Adrenal gland (tissue), 12 donors: ENCODE measurements around the gene KRT6C. TPM values are rescaled to one million over a fixed set of nuclear protein-coding genes. Genes with fewer than 3 reads are reported as not detected.
"Not testable (repeated sequence)": the region's sequence is repeated elsewhere in the genome, so short reads cannot be mapped to it uniquely, and the experiment has no call there.

ENCODE experiments used
- DNase-seq, 7 donors: peaks; one replicate each; pipeline ENCODE4 v3.0.0-alpha.2; 2019 to 2020
- H3K27ac ChIP-seq, 5 donors: fragments of 200-600 bp; sonication (generic) in 4 of 5; 1 replicate in 3 of 5; 2 replicates in 2 of 5; pipeline versions ENCODE4 v1.5.1 to v1.8.0; 2016 to 2020; ENCODE audit warnings: mild to moderate bottlenecking in 1 of 5
- H3K27me3 ChIP-seq: fragments of 200-600 bp; 2 replicates; pipeline ENCODE4 v1.8.0; 2021
- H3K36me3 ChIP-seq, 2 donors: fragments of 200-600 bp; replicated peaks in 1 of 2; 1 replicate in 1 of 2; 2 replicates in 1 of 2; pipeline versions ENCODE4 v1.5.1 to v1.8.0; 2018 to 2022
- H3K4me1 ChIP-seq, 2 donors: fragments of 200-600 bp; replicated peaks in 1 of 2; 1 replicate in 1 of 2; 2 replicates in 1 of 2; pipeline versions ENCODE4 v1.5.1 to v1.8.0; 2018 to 2021
- H3K4me3 ChIP-seq, 4 donors: fragments of 200-600 bp; sonication (generic) in 3 of 4; one replicate each; pipeline ENCODE4 v1.5.1; 2016 to 2018
- H3K9me3 ChIP-seq, 3 donors: fragments of 200-600 bp; sonication (generic) in 1 of 3; replicated peaks in 1 of 3; 1 replicate in 2 of 3; 2 replicates in 1 of 3; pipeline versions ENCODE4 v1.5.1 to v1.8.0; 2016 to 2021
- CTCF ChIP-seq, 6 experiments: fragments of 450-650 bp in 4 of 6; fragments of 200-600 bp in 2 of 6; sonication (generic) in 1 of 6; IDR thresholded peaks; 1 replicate in 5 of 6; 2 replicates in 1 of 6; pipeline versions ENCODE4 v1.5.1 to v1.8.0; 2016 to 2021; ENCODE audit warnings: antibody characterized with exemption in 6 of 6, mild to moderate bottlenecking in 2 of 6, moderate library complexity in 1 of 6
- POLR2A ChIP-seq, 2 donors: fragments of 450-650 bp; IDR thresholded peaks; one replicate each; pipeline ENCODE4 v1.6.1; 2017; ENCODE audit warnings: antibody characterized with exemption in 2 of 2, mild to moderate bottlenecking in 2 of 2, moderate library complexity in 1 of 2
- WGBS, 4 donors: extraction: QIAGEN DNeasy Blood & Tissue Kit in 2 of 4; methylation state at CpG; one replicate each; pipeline versions ENCODE4 v1.1.5 to v1.1.7; 2013 to 2017; 5-methylcytosine and 5-hydroxymethylcytosine counted together
- intact Hi-C, 2 donors: fragments of 100-400 bp; cut with DNase I; formaldehyde crosslinking; loops; one replicate each; pipeline versions ENCODE4 v1.14.1 to v1.15.0; 2022 to 2023
- polyA plus RNA-seq, 3 donors: library from polyadenylated mRNA; stranded (reverse); fragments of 200-250 nt in 2 of 3; fragments of 350-450 nt in 1 of 3; fragmentation: Illumina TruSeq in 1 of 3; extraction: RNeasy Lipid Tissue Mini Kit (QIAGEN cat#74804) in 1 of 3; gene quantifications; one replicate each; pipeline ENCODE4 v1.2.3, GENCODE V29; 2013 to 2014
- total RNA-seq, 9 donors: library from RNA; depleted of rRNA in 4 of 9; stranded (reverse); fragments of >200 nt in 4 of 9; fragments of 120-200 nt in 1 of 9; fragmentation: NEBNext Ultra II Directional in 1 of 9; extraction: Animal tissue kit (Norgen Biotek cat#: 25700) in 1 of 9; gene quantifications; one replicate each; pipeline versions ENCODE4 v1.1.0 to v1.2.4, GENCODE V29; 2013 to 2023
- donor health status: healthy with polysubstance abuse.
- donor health status: Bipolar disorder and iron deficiency.
- donor health status: DM: yes; HTN: yes; CAD: no.
- donor health status: DM: no; HTN: no; CAD: no.
- donor health status: DM: no; HTN: no; CAD: no.
- donor health status: DM: yes; HTN: yes; CAD: no.

KRT6C gene
- total and polyA plus RNA-seq, 12 donors, result 0.17 to 0.28 TPM; not detected in 10

- H3K4me1 ChIP-seq, result no peaks in the 10 kb centered on the region
- 38 to 61% (median 54%) methylated on average over 4 of the region's 4 CpGs for WGBS, 4 donors
- no peak for TF ChIP-seq CTCF (IDR thresholded peaks at IDR 0.05)
- no peak for TF ChIP-seq POLR2A (IDR thresholded peaks at IDR 0.05)
- H3K27me3 ChIP-seq, result no peaks in the 10 kb centered on the region
- intact Hi-C loops, result no loop called here
- peak overlapping the region in 1 of 5 donors; percentile 79 for H3K27ac ChIP-seq
- DNase-seq, result peak in 6 of 7 donors; percentile 27 to 62 (median 38)
- no peaks in the 10 kb centered on the region for H3K9me3 ChIP-seq
- H3K4me3 ChIP-seq, result no peak overlapping the region
- no peaks in the 10 kb centered on the region for H3K36me3 ChIP-seq
Measured at GRCh38 chr12:52494518-52494917, 20.9 kb upstream of the KRT6C start.

GRCh38 chr12:52494100-52494499 is 20.5 kb upstream of the KRT6C start:
- H3K4me1 ChIP-seq, result no peaks in the 10 kb centered on the region
- no peak overlapping the region for H3K4me3 ChIP-seq
- H3K36me3 ChIP-seq, result no peaks in the 10 kb centered on the region
- WGBS, 4 donors, result 64 to 87% (median 72%) methylated on average over 1 of the region's 1 CpG
- H3K27ac ChIP-seq, result peak overlapping the region in 1 of 5 donors; percentile 59
- H3K27me3 ChIP-seq, result no peaks in the 10 kb centered on the region
- intact Hi-C loops, result no loop called here
- no peak for DNase-seq
- H3K9me3 ChIP-seq, result no peaks in the 10 kb centered on the region
- no peak for TF ChIP-seq POLR2A (IDR thresholded peaks at IDR 0.05)
- no peak for TF ChIP-seq CTCF (IDR thresholded peaks at IDR 0.05)

GRCh38 chr12:52493172-52493571 is 19.6 kb upstream of the KRT6C start, which contains the start of gene KRT6A:
Gene KRT6A, minus strand, starts transcription at chr12:52493257. Its CDS starts 69 bp downstream, at chr12:52493188.
- Histone ChIP-seq H3K9me3 (no peaks in the 10 kb centered on the region), H3K36me3 (no peaks in the 10 kb centered on the region), H3K27me3 (no peaks in the 10 kb centered on the region), H3K4me3 (no peak within 1 kb of the TSS), H3K4me1 (no peaks in the 10 kb centered on the region), H3K27ac (peak within 1 kb of the TSS in 1 of 5 donors; percentile 59)
- WGBS, 4 donors, result 89 to 93% (median 90%) methylated on average over 2 of the region's 2 CpGs
- intact Hi-C loops, result no loop called here
- TF ChIP-seq POLR2A (IDR thresholded peaks at IDR 0.05), result no peak
- no peak for TF ChIP-seq CTCF (IDR thresholded peaks at IDR 0.05)
- DNase-seq, result no peak

- H3K27ac ChIP-seq, result not testable (repeated sequence)
Measured at GRCh38 chr12:52492405-52492804, 18.8 kb upstream of the KRT6C start.

GRCh38 chr12:52491495-52491894 is 17.9 kb upstream of the KRT6C start:
- H3K4me1 ChIP-seq, intact Hi-C loops, H3K27me3 ChIP-seq, H3K9me3 ChIP-seq, DNase-seq, H3K36me3 ChIP-seq, H3K4me3 ChIP-seq, H3K27ac ChIP-seq: not testable (repeated sequence)
- WGBS, 4 donors, result 76 to 84% (median 77%) methylated on average over 8 of the region's 8 CpGs

More at GRCh38 chr12:52492405-52492804, 18.8 kb upstream of the KRT6C start:
- H3K9me3 ChIP-seq, H3K4me3 ChIP-seq, H3K36me3 ChIP-seq, intact Hi-C loops, H3K4me1 ChIP-seq, H3K27me3 ChIP-seq, DNase-seq: not testable (repeated sequence)
- WGBS, 4 donors, result 88 to 96% (median 90%) methylated on average over 2 to 6 of the region's 6 CpGs; no CpG with 5 or more reads in 1 of the 4 donors
